ENCODE results near the gene PARVA.

DNA sequence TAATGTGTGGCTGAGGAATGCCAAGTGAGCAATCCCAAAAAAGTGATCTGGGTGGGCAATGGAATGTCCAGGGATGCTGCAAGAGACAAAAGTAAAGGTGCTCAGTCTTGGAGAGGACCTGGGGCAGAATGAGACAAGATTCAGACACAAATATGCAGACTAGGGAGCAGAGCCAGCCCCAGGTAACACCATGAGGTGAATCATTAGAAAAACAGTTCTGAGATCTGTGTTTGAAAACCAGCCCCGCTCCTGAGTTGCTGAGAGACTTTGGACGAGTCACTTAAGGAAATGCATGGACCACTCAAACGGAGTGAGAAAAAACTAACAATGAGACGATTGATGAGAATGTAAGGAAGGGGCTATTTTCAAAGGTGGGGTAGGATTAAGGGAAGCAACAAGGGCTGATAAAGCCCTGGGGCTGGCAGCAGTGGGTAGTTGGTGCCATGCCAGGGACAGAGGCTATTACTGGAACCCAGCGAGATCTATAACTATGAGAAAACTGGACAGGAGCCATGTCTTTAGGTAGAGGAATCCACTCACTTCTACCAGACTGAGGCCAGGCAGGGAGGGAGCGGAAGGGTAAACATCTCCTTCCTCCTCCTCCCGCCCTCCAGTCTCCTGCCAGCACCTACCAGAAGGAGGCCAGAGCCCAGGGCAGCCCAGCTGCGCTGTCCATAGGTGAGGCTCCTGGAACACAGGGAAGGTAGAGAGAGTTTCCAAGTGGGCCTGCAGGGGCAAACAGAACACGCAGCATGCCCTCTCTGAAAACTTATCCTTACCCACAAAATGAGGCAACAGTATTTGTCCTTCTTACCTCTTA, 166.4 kb downstream of the PARVA start:
- TF ChIP-seq GATA2 (IDR thresholded peaks at IDR 0.05; ENCODE audit: low read depth, low read length) = no peak
- no peak for TF ChIP-seq GATA3 (IDR thresholded peaks at IDR 0.05; ENCODE audit: low read depth, low read length)
